Endothelial cell of umbilical vein (primary cell): ENCODE data around the gene XYLT1. TPM values are rescaled to one million over a fixed set of nuclear protein-coding genes. Genes with fewer than 3 reads are reported as not detected.

Experiments
- BruUV-seq: library from RNA; stranded (reverse); fragments of 400-500 nt; replicated peaks from 2 replicates; lab custom pipeline; 2021; lab: Mats Ljungman, UMichigan
- CTCF ChIA-PET: fragments of 300-600, 350-600 bp; sonication (Branson Sonifier 250); formaldehyde crosslinking; loops from one replicate; lab custom pipeline; 2021; ENCODE audit warnings: antibody characterized with exemption, inconsistent platforms; lab: Charles Lee
- POLR2A ChIA-PET: fragments of 300-600, 350-600 bp; sonication (Branson Sonifier 250); formaldehyde crosslinking; loops from one replicate; lab custom pipeline; 2021; ENCODE audit warnings: antibody characterized with exemption, inconsistent platforms; lab: Charles Lee
- DNase-seq: peaks from one replicate; pipeline ENCODE4 v3.0.0-alpha.2; 2011; ENCODE audit warnings: low read depth, low spot score
- FAIRE-seq: peaks from 2 replicates; lab custom pipeline; 2011; peaks lifted over from hg19 to GRCh38; lab: Jason Lieb, UNC
- H2AFZ ChIP-seq: 2 replicates; pipeline ENCODE4 v1.6.0; 2012; ENCODE audit warnings: low read depth, low read length, control low read depth, inconsistent platforms
- H3K27ac ChIP-seq: 2 replicates; pipeline ENCODE4 v1.5.1; 2011; ENCODE audit warnings: low read depth, mild to moderate bottlenecking, control low read depth, low read length, moderate library complexity; ENCODE audit not compliant: insufficient read depth
- H3K27me3 ChIP-seq, 2 experiments: 2 replicates each; pipeline versions ENCODE4 v1.6.0 to v1.6.1; 2011; ENCODE audit warnings: low read length in 2 of 2, mixed read lengths in 1 of 2; ENCODE audit not compliant: control insufficient read depth in 2 of 2, insufficient read depth in 2 of 2
- H3K36me3 ChIP-seq, 2 experiments: 2 replicates in 1 of 2; 3 replicates in 1 of 2; pipeline ENCODE4 v1.5.1; 2011; ENCODE audit warnings: low read length in 2 of 2, mild to moderate bottlenecking in 1 of 2, moderate library complexity in 1 of 2; ENCODE audit not compliant: control insufficient read depth in 2 of 2, insufficient read depth in 2 of 2; ENCODE audit errors: extremely low read depth in 1 of 2
- H3K4me1 ChIP-seq: 3 replicates; pipeline ENCODE4 v1.5.1; 2011; ENCODE audit warnings: mild to moderate bottlenecking, low read length; ENCODE audit not compliant: control insufficient read depth, insufficient read depth; ENCODE audit errors: extremely low read depth
- H3K4me2 ChIP-seq: 2 replicates; pipeline ENCODE4 v1.6.1; 2011; ENCODE audit warnings: low read length, control low read depth, mixed read lengths; ENCODE audit not compliant: insufficient read depth
- H3K4me3 ChIP-seq, 3 experiments: fragments of 200-600 bp in 1 of 3; sonication (generic), shearing (Covaris generic) in 1 of 3; replicated peaks in 1 of 3; 2 replicates each; pipeline ENCODE4 v1.5.1; 2011 to 2016; ENCODE audit warnings: control low read depth in 3 of 3, low read length in 3 of 3, mild to moderate bottlenecking in 2 of 3, inconsistent platforms in 1 of 3, low read depth in 1 of 3, moderate library complexity in 1 of 3; ENCODE audit not compliant: insufficient read depth in 1 of 3
- H3K79me2 ChIP-seq: 2 replicates; pipeline ENCODE4 v1.6.0; 2012; ENCODE audit warnings: low read length, inconsistent platforms; ENCODE audit not compliant: control insufficient read depth, insufficient read depth
- H3K9ac ChIP-seq: replicated peaks from 2 replicates; pipeline ENCODE3; 2011; ENCODE audit warnings: low read length, control low read depth; ENCODE audit not compliant: insufficient read depth; ENCODE audit errors: extremely low read depth
- H3K9me1 ChIP-seq: replicated peaks from 3 replicates; pipeline ENCODE4 v1.6.0; 2011; ENCODE audit warnings: mild to moderate bottlenecking, low read length; ENCODE audit not compliant: control insufficient read depth, insufficient read depth; ENCODE audit errors: extremely low read depth
- H3K9me3 ChIP-seq: replicated peaks from 2 replicates; pipeline ENCODE4 v1.5.1; 2012; ENCODE audit warnings: low read length, inconsistent platforms; ENCODE audit not compliant: control insufficient read depth, insufficient read depth
- H4K20me1 ChIP-seq: replicated peaks from 2 replicates; pipeline ENCODE3; 2011; ENCODE audit warnings: mild to moderate bottlenecking, low read length; ENCODE audit not compliant: control insufficient read depth, insufficient read depth; ENCODE audit errors: extremely low read depth
- EZH2 ChIP-seq: IDR thresholded peaks from 2 replicates; pipeline ENCODE4 v1.6.1; 2012; ENCODE audit warnings: borderline replicate concordance, low read depth, mild to moderate bottlenecking, moderate library complexity, low read length, inconsistent platforms; ENCODE audit not compliant: severe bottlenecking
- FOS ChIP-seq: IDR thresholded peaks from 2 replicates; pipeline ENCODE4 v1.6.1; 2011; ENCODE audit warnings: mild to moderate bottlenecking, low read length, moderate library complexity, borderline replicate concordance; ENCODE audit not compliant: insufficient read depth
- GATA2 ChIP-seq: IDR thresholded peaks from 2 replicates; pipeline ENCODE4 v1.7.0; 2011; ENCODE audit warnings: low read depth, mild to moderate bottlenecking, moderate library complexity, mixed read lengths, low read length; ENCODE audit not compliant: insufficient read length, insufficient read depth
- JUN ChIP-seq: IDR thresholded peaks from 2 replicates; pipeline ENCODE4 v1.6.1; 2011; ENCODE audit warnings: borderline replicate concordance, low read depth; ENCODE audit not compliant: insufficient read length, insufficient read depth
- MAX ChIP-seq: IDR thresholded peaks from 2 replicates; pipeline ENCODE4 v1.6.1; 2011; ENCODE audit not compliant: insufficient read depth, insufficient read length
- MYC ChIP-seq: IDR thresholded peaks from one replicate; pipeline ENCODE4 v1.6.1; 2011; ENCODE audit warnings: mild to moderate bottlenecking, low read depth, low read length
- POLR2A ChIP-seq: IDR thresholded peaks from 2 replicates; pipeline ENCODE4 v1.6.1; 2012; ENCODE audit warnings: low read depth, mild to moderate bottlenecking, control low read depth, low read length
- POLR2AphosphoS5 ChIP-seq: IDR thresholded peaks from 2 replicates; pipeline ENCODE4 v1.6.1; 2012; ENCODE audit warnings: low read depth, mild to moderate bottlenecking, control low read depth, low read length, moderate library complexity; ENCODE audit not compliant: insufficient read depth
- dilution Hi-C: fragments of 300-500 bp; cut with MboI; formaldehyde crosslinking; loops from one replicate; pipeline ENCODE4 v1.15.0; 2019; ENCODE audit warnings: low sequenced_read_pairs; ENCODE audit not compliant: extremely low pct_ligation_motif_present
- intact Hi-C: fragments of 100-400 bp; cut with micrococcal nuclease; formaldehyde crosslinking; loops from one replicate; pipeline ENCODE4 v1.10.0; 2022
- polyA plus RNA-seq, 4 experiments: library from polyadenylated mRNA; depleted of rRNA in 3 of 4; stranded (reverse) in 3 of 4; unstranded in 1 of 4; fragments of >200 nt; gene quantifications; 2 replicates each; pipeline versions ENCODE4 v1.2.1 to v1.2.3, GENCODE V29; 2011 to 2012; ENCODE audit warnings: missing spikeins in 1 of 4
- total RNA-seq: library from RNA; stranded (reverse); gene quantifications from 2 replicates; pipeline ENCODE4 v1.2.3, GENCODE V29; 2021
- TF ChIP-seq, protein P1 (sequence below), 2 donors: IDR thresholded peaks; 1 replicate in 1 of 2; 2 replicates in 1 of 2; pipeline ENCODE4 v1.5.1; 2011; ENCODE audit warnings: low read length in 2 of 2, mild to moderate bottlenecking in 2 of 2, moderate library complexity in 2 of 2, control low read depth in 1 of 2, inconsistent platforms in 1 of 2, low read depth in 1 of 2; ENCODE audit not compliant: insufficient read depth in 1 of 2; ENCODE audit errors: extremely low read depth in 1 of 2

The XYLT1 gene
- total and polyA plus RNA-seq, 2 donors (not counting 3 experiments of a cell fraction or from before 2014, with no cell fraction given), result 0.63 to 2.9 TPM

DNA sequence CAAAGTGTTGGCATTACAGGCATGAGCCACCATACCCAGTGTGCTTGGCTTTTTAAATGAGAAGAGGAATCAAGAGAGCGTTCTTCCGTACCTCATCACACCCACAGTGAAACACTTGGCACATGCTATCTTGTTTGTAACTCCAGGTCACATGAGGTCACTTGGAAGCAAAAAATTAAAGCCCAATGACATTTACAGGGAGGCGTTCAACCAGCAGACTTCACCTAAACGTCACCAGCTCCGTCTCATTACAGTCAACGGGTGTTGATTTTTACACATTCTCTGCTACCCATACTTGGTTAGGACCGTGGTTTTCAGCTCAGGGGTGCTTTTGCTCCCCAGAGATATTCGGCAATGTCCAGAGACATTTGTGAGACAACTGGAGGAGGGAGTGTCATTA lies 127.0 kb downstream of the XYLT1 start:
- Histone ChIP-seq H3K36me3 (no peaks in the 10 kb centered on the region), H3K27ac (no peak overlapping the region), H3K4me2 (no peak overlapping the region), H3K4me1 (no peaks in the 10 kb centered on the region), H2AFZ (no peak overlapping the region), H3K4me3 (no peak overlapping the region), H3K9me3 (no peaks in the 10 kb centered on the region), H3K79me2 (no peaks in the 10 kb centered on the region), H4K20me1 (no peaks in the 10 kb centered on the region), H3K27me3 (no peaks in the 10 kb centered on the region), H3K9ac (no peak overlapping the region), H3K9me1 (no peaks in the 10 kb centered on the region)
- no peak for TF ChIP-seq JUN
- no peak for TF ChIP-seq POLR2A
- dilution Hi-C loops (no loop called here), intact Hi-C loops (no loop called here)
- POLR2A ChIA-PET, result no interaction called here
- FAIRE-seq, result no peak
- BruUV-seq, result no TSS peak
- CTCF ChIA-PET, result no interaction called here
- DNase-seq, result no peak

DNA sequence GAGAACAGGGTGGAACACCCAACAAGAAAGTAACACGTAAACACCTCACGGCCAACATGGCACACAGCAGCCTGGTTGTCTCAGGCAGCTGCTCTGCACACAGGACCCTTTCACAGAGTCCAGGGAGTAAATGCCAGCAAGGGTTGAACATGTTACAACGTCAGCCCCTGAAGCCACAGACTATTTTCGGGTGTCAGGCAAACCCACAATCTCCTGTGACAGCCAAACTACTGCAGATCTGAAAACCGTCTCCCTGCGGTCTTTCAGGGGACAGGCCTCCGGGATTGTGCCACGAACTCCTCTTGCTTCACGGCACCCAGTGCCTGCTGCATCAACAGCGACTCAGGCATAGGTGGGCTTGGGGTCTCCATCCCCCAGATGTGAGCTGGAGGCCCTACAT lies 127.7 kb downstream of the XYLT1 start:
- H3K79me2 ChIP-seq, result no peaks in the 10 kb centered on the region
- ChIA-PET CTCF (no interaction called here), POLR2A (no interaction called here)
- no TSS peak for BruUV-seq
- H2AFZ ChIP-seq, result no peak overlapping the region
- H3K9me1 ChIP-seq, result no peaks in the 10 kb centered on the region
- H3K4me2 ChIP-seq, result no peak overlapping the region
- no peaks in the 10 kb centered on the region for H3K36me3 ChIP-seq
- H3K27me3 ChIP-seq, result no peaks in the 10 kb centered on the region
- no peaks in the 10 kb centered on the region for H3K9me3 ChIP-seq
- H3K4me3 ChIP-seq, result no peak overlapping the region
- no peak overlapping the region for H3K9ac ChIP-seq
- H3K4me1 ChIP-seq, result no peaks in the 10 kb centered on the region
- TF ChIP-seq FOS (no peak), GATA2 (no peak), POLR2AphosphoS5 (no peak), EZH2 (no peak), POLR2A (no peak), JUN (no peak), MYC (no peak), MAX (no peak)
- TF ChIP-seq, protein P1, sequence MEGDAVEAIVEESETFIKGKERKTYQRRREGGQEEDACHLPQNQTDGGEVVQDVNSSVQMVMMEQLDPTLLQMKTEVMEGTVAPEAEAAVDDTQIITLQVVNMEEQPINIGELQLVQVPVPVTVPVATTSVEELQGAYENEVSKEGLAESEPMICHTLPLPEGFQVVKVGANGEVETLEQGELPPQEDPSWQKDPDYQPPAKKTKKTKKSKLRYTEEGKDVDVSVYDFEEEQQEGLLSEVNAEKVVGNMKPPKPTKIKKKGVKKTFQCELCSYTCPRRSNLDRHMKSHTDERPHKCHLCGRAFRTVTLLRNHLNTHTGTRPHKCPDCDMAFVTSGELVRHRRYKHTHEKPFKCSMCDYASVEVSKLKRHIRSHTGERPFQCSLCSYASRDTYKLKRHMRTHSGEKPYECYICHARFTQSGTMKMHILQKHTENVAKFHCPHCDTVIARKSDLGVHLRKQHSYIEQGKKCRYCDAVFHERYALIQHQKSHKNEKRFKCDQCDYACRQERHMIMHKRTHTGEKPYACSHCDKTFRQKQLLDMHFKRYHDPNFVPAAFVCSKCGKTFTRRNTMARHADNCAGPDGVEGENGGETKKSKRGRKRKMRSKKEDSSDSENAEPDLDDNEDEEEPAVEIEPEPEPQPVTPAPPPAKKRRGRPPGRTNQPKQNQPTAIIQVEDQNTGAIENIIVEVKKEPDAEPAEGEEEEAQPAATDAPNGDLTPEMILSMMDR (IDR thresholded peaks at IDR 0.05; ENCODE audit: extremely low read depth in 1 of 2, insufficient read depth in 1 of 2, low read depth in 1 of 2, low read length in 2 of 2), result no peak
- DNase-seq (no peak), FAIRE-seq (no peak)
- dilution Hi-C loops, result no loop called here
- H4K20me1 ChIP-seq, result no peaks in the 10 kb centered on the region
- H3K27ac ChIP-seq, result no peak overlapping the region
- intact Hi-C loops, result no loop called here
